Hematopoietic multipotent progenitor cell treated with erythropoietin and hydrocortisone succinate and interleukin-3 and kit ligand, for 15 days (in vitro differentiated cells): ENCODE results near the gene NCKAP5.

Experiments
- DNase-seq: peaks from one replicate; pipeline ENCODE4 v3.0.0-alpha.2; 2015; ENCODE audit warnings: low spot score

The NCKAP5 gene

DNA sequence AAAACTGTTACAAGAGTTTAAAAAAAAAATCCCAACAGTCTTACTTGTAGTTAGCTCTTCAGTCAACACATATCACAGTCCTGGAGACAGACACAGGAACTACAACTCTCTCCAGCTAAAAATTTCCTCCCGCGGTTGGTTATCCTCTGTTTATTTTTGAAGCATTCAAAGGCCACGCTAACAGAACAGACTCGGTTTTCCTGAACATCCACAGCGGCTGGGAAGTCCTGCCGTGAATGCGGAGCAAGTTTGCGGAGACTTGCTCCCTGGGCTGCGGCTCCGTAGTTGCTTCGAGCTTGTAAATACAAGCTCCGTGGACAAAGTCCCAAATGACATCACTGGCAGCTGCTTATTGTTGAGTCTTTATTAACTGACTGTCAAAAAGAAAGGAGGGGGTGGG, at the start of gene NCKAP5:
NCKAP5 (minus strand) TSS at position 292 of the 400 bp plus-strand sequence. CDS start 50,937 bp downstream, outside the sequence.
- DNase-seq, result no peak

DNA sequence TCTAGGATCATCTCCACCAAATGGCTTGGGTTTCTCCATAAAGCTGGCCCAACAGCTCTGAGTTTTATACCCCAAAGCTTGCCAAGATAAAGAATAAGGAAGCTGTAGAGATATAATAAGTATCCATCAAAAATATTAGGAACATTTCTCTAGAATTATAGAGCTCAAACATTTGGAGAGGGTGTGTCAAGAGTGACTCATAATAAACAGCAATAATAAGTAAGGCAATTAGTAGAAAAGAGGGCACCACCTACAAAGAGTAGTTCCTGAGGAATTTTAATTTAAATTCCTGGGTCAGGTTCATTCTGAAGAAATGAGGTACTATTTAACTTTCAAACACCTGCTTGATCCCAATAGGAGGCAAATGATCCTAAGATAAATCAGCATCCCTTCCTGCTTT, 41.4 kb upstream of the NCKAP5 start:
- no peak for DNase-seq

GRCh38 chr2:133608291-133608690, 40.0 kb upstream of the NCKAP5 start:
- no peak for DNase-seq

GRCh38 chr2:133607679-133608078, 39.4 kb upstream of the NCKAP5 start:
- no peak for DNase-seq

DNA sequence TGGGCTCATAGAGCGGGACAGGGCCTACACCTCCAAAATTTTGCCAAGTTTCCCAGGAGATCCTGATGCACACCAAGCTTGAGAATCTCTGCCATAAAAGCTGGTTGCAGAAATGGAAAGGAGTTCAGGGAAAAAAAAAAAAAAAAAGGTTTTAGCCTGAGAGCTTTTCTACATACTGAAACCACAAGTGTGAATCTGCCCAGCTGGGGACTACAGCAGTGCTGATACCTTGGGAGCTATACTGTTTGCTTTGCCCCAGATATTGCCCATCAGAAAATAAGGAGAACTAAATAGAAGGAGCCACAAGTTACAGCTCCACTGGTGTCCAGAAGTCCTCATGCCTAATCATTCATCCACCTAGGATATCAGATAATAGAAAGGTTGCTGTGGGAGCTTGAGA, 38.4 kb upstream of the NCKAP5 start:
- no peak for DNase-seq

- no peak for DNase-seq
Measured at GRCh38 chr2:133605766-133606137, 37.5 kb upstream of the NCKAP5 start.

GRCh38 chr2:133605011-133605765, 36.9 kb upstream of the NCKAP5 start:
- DNase-seq, result no peak

- no peak for DNase-seq
Measured at GRCh38 chr2:133603109-133603508, 34.8 kb upstream of the NCKAP5 start.

- no peak for DNase-seq
Measured at GRCh38 chr2:133602538-133602937, 34.3 kb upstream of the NCKAP5 start.

GRCh38 chr2:133600266-133600928, 32.1 kb upstream of the NCKAP5 start:
- DNase-seq, result no peak

DNA sequence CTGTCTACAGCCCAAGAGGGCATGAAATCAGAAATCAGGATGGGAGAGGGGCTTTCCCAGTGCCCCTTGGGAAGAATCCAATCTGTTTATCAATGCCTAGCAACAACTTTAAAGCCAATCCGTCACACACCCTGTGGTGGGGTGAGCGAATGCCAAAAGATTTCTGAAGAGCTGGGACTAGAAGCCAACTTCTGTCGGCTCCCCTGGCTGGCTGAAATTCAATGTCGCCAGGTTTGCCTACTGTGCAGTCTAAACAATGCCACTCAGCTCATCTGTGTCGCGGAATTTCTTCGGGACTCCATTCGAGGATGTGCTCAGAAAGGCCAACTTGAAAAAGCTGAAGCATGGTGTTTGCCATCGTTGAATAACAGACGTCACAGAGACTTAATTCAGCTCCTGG, 31.5 kb upstream of the NCKAP5 start:
- no peak for DNase-seq

DNA sequence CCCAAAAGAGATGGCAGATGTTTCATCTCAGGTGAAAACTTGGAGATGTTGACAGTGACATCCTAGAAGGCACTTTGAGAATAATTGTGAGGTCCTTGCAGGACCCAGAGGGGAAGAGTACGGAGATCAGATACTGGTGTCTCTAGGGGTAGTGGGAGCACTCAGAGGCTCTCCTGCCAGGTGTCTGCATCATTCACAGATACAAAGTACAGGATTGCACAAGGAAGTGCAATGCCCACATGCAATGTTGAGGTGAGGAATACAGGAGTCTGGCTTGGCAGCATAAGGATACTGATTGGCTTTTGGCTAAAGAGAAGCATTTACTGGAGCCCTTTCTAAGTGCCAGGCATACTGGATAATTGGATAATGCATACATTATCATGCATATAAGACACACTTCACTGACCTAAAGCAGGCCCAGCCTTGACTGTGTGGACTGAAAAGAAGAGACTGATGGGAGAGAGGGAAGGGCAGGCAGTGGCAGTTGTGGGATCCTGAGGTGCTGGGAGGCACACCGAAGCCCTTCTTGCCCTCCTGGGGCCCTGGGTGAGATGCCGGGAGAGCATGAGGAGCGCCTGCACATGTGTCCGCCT, 31.0 kb upstream of the NCKAP5 start:
- DNase-seq, result no peak

DNA sequence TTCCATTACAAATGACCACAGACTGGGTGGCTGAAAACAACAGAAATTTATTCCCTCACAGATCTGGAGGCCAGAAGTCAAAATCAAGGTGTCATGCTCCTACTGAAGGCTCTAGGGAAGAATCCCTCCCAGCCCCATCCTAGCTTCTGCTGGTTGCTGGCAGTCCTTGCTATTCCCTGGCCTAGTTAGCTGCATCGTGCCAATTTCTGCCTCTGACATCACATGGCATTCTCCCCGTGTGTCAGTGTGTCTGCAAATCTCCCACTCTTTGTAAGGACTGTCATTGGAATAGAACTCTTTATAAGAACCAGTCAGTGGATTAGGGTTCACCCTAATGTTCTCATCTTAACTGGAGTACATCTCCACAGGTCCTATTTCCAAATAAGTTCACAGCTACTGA, 30.5 kb upstream of the NCKAP5 start:
- DNase-seq, result no peak

GRCh38 chr2:133596701-133597393, 28.6 kb upstream of the NCKAP5 start:
- no peak for DNase-seq

DNA sequence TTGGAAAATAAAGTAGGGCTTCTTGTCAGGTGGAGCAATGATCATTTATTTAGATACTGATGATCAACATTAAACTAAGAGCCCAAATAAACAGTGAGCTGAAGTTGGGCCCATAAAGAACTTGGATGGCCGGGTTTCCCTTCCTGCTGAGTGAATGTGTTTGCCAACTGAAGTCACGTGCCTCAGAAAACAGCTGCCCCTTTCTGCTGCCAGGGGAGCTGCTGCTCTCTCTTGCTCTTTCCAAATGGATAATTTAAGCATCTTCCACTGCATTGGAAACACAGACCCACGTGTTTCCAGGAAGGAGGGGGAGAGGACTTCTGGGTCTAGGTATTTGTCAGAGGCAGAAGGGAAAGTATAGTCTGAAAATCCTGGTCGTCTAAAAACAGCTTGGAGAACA, 22.9 kb upstream of the NCKAP5 start:
- no peak for DNase-seq

DNA sequence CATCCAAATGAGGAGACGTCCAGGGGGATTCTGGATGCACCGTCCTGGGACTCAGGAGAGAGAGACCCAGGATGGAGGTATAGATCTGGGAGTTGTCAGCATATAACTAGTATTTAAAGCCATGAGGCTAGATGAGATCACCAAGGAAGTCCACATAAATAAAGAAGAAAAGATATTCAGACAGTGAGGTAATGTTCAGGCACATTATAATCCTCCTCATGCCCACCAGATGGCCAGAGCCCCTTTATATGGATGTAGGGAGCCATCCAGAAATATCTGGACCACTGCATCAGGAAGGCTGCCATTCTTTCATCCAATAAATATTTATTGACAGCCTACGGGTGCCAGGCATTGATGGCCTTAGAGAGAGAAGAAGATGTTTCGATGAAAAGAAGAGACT, 21.2 kb upstream of the NCKAP5 start:
- DNase-seq, result no peak

DNA sequence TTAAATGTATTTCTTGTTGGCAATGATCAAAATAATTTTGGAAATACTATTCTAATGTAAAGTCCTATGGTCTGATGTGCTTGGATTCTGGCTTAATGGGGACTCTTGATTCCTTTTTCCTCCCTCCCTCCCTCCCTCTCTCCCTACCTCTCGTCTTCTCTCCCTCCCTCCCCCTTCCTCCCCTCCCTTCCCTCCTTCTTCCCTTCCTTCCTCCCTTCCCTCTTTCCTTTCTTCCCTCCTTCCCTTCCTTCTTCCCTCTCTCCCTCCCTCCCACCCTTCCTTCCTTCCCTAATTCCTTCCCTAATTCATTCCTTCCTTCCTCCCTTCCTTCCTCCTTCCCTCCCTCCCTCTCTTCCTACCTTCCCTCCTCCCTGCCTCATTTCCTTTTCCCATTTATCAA, 19.9 kb upstream of the NCKAP5 start:
- no peak for DNase-seq

DNA sequence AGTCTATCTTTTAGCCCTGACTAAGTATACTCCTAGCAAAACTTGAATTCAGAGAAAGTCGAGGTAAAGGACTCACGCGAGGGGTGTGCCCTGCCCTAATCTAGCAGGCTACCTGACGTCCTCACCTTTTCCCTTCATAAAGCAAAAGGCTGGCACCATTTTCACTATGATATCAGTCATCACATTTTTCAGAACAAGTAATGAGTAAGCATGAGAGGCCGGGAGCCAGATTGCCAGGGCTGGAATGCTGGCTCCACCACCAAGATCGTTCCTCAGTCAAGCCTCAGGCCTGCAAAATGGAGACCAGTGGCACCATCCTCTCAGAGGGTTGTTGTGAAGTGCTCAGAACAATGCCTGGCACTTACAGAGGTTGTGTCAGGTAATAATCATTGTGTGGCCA, 18.7 kb upstream of the NCKAP5 start:
- DNase-seq, result no peak

DNA sequence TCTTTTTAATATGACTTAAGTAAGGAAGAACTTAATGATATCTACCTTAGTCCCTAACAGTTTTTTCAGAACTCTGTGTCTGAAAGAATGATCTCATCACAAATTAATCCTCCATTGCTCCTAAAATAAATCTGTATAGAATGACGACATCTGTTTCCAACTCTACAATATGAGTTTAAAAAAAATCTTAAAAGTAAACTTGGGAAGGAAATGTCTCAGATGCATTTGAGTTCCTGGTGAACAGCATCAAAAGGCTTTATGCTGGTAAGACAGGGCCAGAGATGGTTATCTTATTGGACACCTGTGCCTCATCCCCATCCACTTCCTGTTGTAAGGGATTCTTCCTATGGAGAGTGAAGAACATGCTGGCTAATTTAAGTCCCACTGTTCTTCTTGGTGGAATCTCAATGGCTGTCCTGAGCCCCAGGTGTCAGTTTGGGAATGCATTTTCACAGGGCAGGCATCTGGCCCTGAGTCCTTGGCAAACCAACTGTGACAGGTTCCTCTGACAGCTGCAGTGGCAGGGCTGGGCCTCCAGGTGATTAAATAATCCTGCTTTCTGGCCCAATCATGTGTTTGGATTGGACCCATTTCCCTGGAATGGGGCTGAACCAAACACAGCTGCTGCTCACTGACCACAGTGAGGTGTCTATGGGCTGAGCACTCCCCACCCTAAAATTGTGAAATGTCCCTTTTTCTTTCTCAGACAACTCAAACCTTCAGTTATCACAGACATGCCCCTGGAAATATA, 12.9 kb upstream of the NCKAP5 start:
- no peak for DNase-seq

DNA sequence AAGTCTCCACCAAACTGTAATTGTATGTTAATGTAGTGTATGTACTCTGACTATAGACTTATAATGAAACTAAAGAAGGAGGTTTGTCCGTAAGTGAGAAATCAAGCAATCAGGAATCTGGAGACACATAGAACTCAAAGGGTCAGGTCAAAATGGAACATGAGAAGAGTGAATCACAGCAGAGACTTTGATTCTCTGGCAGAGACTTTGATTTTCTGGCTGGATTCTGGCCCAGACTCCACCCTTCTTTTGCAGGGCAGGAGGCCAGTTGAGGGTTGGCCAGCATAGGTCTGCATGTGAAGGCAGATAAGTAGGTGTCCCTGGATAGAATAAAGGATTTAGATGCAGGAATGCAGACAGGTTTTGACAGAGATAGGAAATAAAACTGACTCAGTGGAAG, 11.0 kb upstream of the NCKAP5 start:
- no peak for DNase-seq

DNA sequence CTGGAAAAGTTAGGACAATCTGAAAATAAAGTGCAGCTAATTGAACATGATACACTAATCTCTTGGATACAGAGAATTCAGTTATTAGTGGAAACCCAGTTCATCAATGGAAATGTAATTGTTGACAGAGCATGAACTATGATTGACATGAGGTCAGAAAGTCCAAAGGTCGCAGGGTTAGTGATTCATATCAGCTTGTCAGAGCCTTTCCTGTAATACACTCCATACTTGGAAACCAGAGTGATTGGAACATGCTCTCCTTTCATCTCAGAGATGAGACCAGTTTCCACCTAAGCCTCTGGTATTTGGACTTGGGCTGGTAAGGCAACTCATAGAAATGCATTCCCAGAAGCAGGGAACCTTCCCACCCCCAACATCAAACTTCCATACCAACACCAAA, 8.5 kb upstream of the NCKAP5 start:
- no peak for DNase-seq

GRCh38 chr2:133574620-133575019, 6.4 kb upstream of the NCKAP5 start:
- DNase-seq, result no peak
